H1 (cell line): Measurements from ENCODE around the gene ACP6. TPM values are rescaled to one million over a fixed set of nuclear protein-coding genes. Genes with fewer than 3 reads are reported as not detected.

Experiments used
- CTCF ChIA-PET: fragments of 300-600 bp; sonication (Branson Sonifier 250); formaldehyde crosslinking; loops from one replicate; lab custom pipeline; 2021; ENCODE audit not compliant: partially characterized antibody; lab: Charles Lee
- POLR2A ChIA-PET: fragments of 300-600 bp; sonication (Branson Sonifier 250); formaldehyde crosslinking; loops from one replicate; lab custom pipeline; 2021; ENCODE audit warnings: inconsistent platforms; ENCODE audit not compliant: partially characterized antibody; lab: Charles Lee
- DNase-seq, 2 experiments: peaks; one replicate each; pipeline versions ENCODE4 v3.0.0 to v3.0.0-alpha.2; 2010 to 2022; ENCODE audit warnings: low spot score in 2 of 2, low read depth in 1 of 2, mixed read lengths in 1 of 2
- FAIRE-seq: peaks from 2 replicates; lab custom pipeline; 2011; peaks lifted over from hg19 to GRCh38; lab: Jason Lieb, UNC
- H2AFZ ChIP-seq: 2 replicates; pipeline ENCODE4 v1.8.1; 2012; ENCODE audit warnings: low read length, inconsistent platforms
- H2AK5ac ChIP-seq: 2 replicates; pipeline ENCODE4 v1.6.1; 2013; ENCODE audit warnings: low read depth, low read length
- H2BK120ac ChIP-seq: replicated peaks from 2 replicates; pipeline ENCODE3; 2013; ENCODE audit warnings: low read depth, low read length, inconsistent platforms
- H2BK12ac ChIP-seq: 2 replicates; pipeline ENCODE4 v1.6.1; 2013; ENCODE audit warnings: low read depth, low read length
- H2BK15ac ChIP-seq: 2 replicates; pipeline ENCODE4 v1.6.1; 2013; ENCODE audit warnings: low read length
- H2BK20ac ChIP-seq: 2 replicates; pipeline ENCODE4 v1.6.1; 2013; ENCODE audit warnings: low read length
- H2BK5ac ChIP-seq: 2 replicates; pipeline ENCODE4 v1.6.1; 2013; ENCODE audit warnings: low read depth, low read length
- H3K14ac ChIP-seq: 2 replicates; pipeline ENCODE4 v1.6.1; 2013; ENCODE audit warnings: inconsistent platforms; ENCODE audit not compliant: insufficient read length
- H3K18ac ChIP-seq: 2 replicates; pipeline ENCODE4 v1.6.1; 2013; ENCODE audit warnings: low read length; ENCODE audit errors: extremely low read depth
- H3K23ac ChIP-seq: 2 replicates; pipeline ENCODE4 v1.6.1; 2013; ENCODE audit warnings: inconsistent platforms; ENCODE audit not compliant: insufficient read length
- H3K23me2 ChIP-seq: 2 replicates; pipeline ENCODE4 v1.6.1; 2013; ENCODE audit warnings: low read depth, low read length
- H3K27ac ChIP-seq: 2 replicates; pipeline ENCODE4 v1.6.1; 2011; ENCODE audit warnings: low read depth, low read length, inconsistent platforms
- H3K27me3 ChIP-seq, 4 experiments: replicated peaks in 1 of 4; 1 replicate in 1 of 4; 2 replicates in 3 of 4; pipeline versions ENCODE4 v1.6.1 to v1.8.1; 2011 to 2013; ENCODE audit warnings: low read length in 3 of 4, mild to moderate bottlenecking in 3 of 4, inconsistent platforms in 2 of 4, mixed read lengths in 2 of 4, moderate library complexity in 1 of 4; ENCODE audit not compliant: control insufficient read depth in 3 of 4, insufficient read depth in 3 of 4; ENCODE audit errors: extremely low read depth in 1 of 4
- H3K36me3 ChIP-seq, 4 experiments: 2 replicates each; pipeline versions ENCODE4 v1.6.1 to v1.8.1; 2011 to 2013; ENCODE audit warnings: mild to moderate bottlenecking in 4 of 4, low read length in 3 of 4, moderate library complexity in 2 of 4, control low read depth in 1 of 4, inconsistent platforms in 1 of 4; ENCODE audit not compliant: insufficient read depth in 4 of 4, control insufficient read depth in 2 of 4
- H3K4ac ChIP-seq: replicated peaks from 2 replicates; pipeline ENCODE3; 2013; ENCODE audit warnings: low read length, low read depth, mixed read lengths, inconsistent platforms; ENCODE audit not compliant: insufficient read length
- H3K4me1 ChIP-seq, 4 experiments: replicated peaks in 1 of 4; 1 replicate in 1 of 4; 2 replicates in 3 of 4; pipeline versions ENCODE4 v1.6.1 to v1.8.1; 2011 to 2013; ENCODE audit warnings: low read length in 3 of 4, inconsistent platforms in 2 of 4, mixed read lengths in 1 of 4; ENCODE audit not compliant: insufficient read depth in 4 of 4, control insufficient read depth in 3 of 4
- H3K4me2 ChIP-seq, 2 experiments: 2 replicates each; pipeline versions ENCODE4 v1.6.1 to v1.8.1; 2011 to 2013; ENCODE audit warnings: low read depth in 2 of 2, low read length in 2 of 2, control low read depth in 1 of 2, inconsistent platforms in 1 of 2, mild to moderate bottlenecking in 1 of 2; ENCODE audit not compliant: insufficient read depth in 1 of 2
- H3K4me3 ChIP-seq, 4 experiments: fragments of 200-600, 300-600 bp in 1 of 4; sonication (generic), shearing (Covaris generic), sonication (Bioruptor Twin) in 1 of 4; 2 replicates each; pipeline versions ENCODE4 v1.5.1 to v1.8.1; 2011 to 2016; ENCODE audit warnings: low read length in 4 of 4, low read depth in 3 of 4, control low read depth in 2 of 4, inconsistent platforms in 2 of 4, mild to moderate bottlenecking in 2 of 4, mixed read lengths in 1 of 4, moderate library complexity in 1 of 4; ENCODE audit not compliant: insufficient read depth in 2 of 4; ENCODE audit errors: extremely low read depth in 1 of 4
- H3K56ac ChIP-seq: replicated peaks from 2 replicates; pipeline ENCODE3; 2013; ENCODE audit warnings: low read depth, mild to moderate bottlenecking, mixed read lengths, low read length, inconsistent platforms; ENCODE audit not compliant: insufficient read length
- H3K79me1 ChIP-seq: 2 replicates; pipeline ENCODE4 v1.6.1; 2013; ENCODE audit warnings: low read depth, low read length, control low read depth
- H3K79me2 ChIP-seq, 2 experiments: 2 replicates each; pipeline versions ENCODE4 v1.6.1 to v1.8.1; 2012 to 2013; ENCODE audit warnings: low read length in 2 of 2, mild to moderate bottlenecking in 2 of 2, inconsistent platforms in 1 of 2; ENCODE audit not compliant: insufficient read depth in 2 of 2, control insufficient read depth in 1 of 2
- H3K9ac ChIP-seq, 4 experiments: replicated peaks in 1 of 4; 1 replicate in 1 of 4; 2 replicates in 3 of 4; pipeline versions ENCODE4 v1.6.1 to v1.8.1; 2011 to 2013; ENCODE audit warnings: low read depth in 3 of 4, low read length in 3 of 4, control low read depth in 2 of 4, mild to moderate bottlenecking in 2 of 4, moderate library complexity in 2 of 4, inconsistent platforms in 1 of 4; ENCODE audit errors: extremely low read depth in 1 of 4
- H3K9me3 ChIP-seq, 2 experiments: 2 replicates each; pipeline versions ENCODE4 v1.6.1 to v1.8.1; 2012 to 2013; ENCODE audit warnings: mild to moderate bottlenecking in 2 of 2, moderate library complexity in 2 of 2, control low read depth in 1 of 2, inconsistent platforms in 1 of 2, low read depth in 1 of 2, low read length in 1 of 2, mixed read lengths in 1 of 2; ENCODE audit not compliant: insufficient read depth in 2 of 2
- H4K20me1 ChIP-seq, 2 experiments: replicated peaks in 1 of 2; 2 replicates each; pipeline versions ENCODE3 to v1.8.1; 2011 to 2013; ENCODE audit warnings: inconsistent platforms in 2 of 2, low read length in 2 of 2, mild to moderate bottlenecking in 1 of 2; ENCODE audit not compliant: insufficient read depth in 2 of 2, control insufficient read depth in 1 of 2
- H4K5ac ChIP-seq: 2 replicates; pipeline ENCODE4 v1.6.1; 2013; ENCODE audit warnings: low read length, low read depth, mixed read lengths, inconsistent platforms; ENCODE audit not compliant: insufficient read length
- H4K8ac ChIP-seq: 2 replicates; pipeline ENCODE4 v1.8.0; 2013; ENCODE audit warnings: mild to moderate bottlenecking, moderate library complexity, low read length, inconsistent platforms; ENCODE audit not compliant: insufficient read depth; ENCODE audit errors: extremely low read depth
- H4K91ac ChIP-seq: replicated peaks from 2 replicates; pipeline ENCODE3; 2013; ENCODE audit warnings: low read length, mixed read lengths, inconsistent platforms; ENCODE audit not compliant: insufficient read length
- CEBPB ChIP-seq: IDR thresholded peaks from 2 replicates; pipeline ENCODE4 v1.6.1; 2012; ENCODE audit warnings: low read depth, low read length
- HDAC6 ChIP-seq: IDR thresholded peaks from one replicate; pipeline ENCODE4 v1.7.1; 2012; ENCODE audit warnings: low read depth, mild to moderate bottlenecking, inconsistent platforms, low read length, moderate library complexity
- RFX5 ChIP-seq: IDR thresholded peaks from 2 replicates; pipeline ENCODE4 v1.6.1; 2011; ENCODE audit warnings: low read depth, low read length, improper control_type of control experiment, borderline replicate concordance
- TAF7 ChIP-seq: optimal IDR thresholded peaks from 2 replicates; pipeline ENCODE3; 2011; ENCODE audit warnings: low read depth, mild to moderate bottlenecking, inconsistent platforms, low read length, moderate library complexity, borderline replicate concordance
- WGBS, 2 experiments: shearing (Covaris generic) in 1 of 2; methylation state at CpG; one replicate each; pipeline versions ENCODE4 v1.1.6 to v1.1.7; 2013 to 2015; ENCODE audit warnings: low lambda C conversion rate in 2 of 2, mixed read lengths in 2 of 2, inconsistent platforms in 1 of 2, low coverage in 1 of 2, missing lambda C conversion rate in 1 of 2; ENCODE audit not compliant: insufficient replicate concordance in 2 of 2, insufficient coverage in 1 of 2, insufficient read length in 1 of 2; ENCODE audit errors: extremely low coverage in 1 of 2, missing lambda C conversion rate in 1 of 2; 5-methylcytosine and 5-hydroxymethylcytosine counted together
- polyA plus RNA-seq, 7 experiments: library from polyadenylated mRNA; depleted of rRNA in 3 of 7; stranded (reverse) in 5 of 7; unstranded in 2 of 7; fragments of >200 nt in 5 of 7; fragments of 200-250 nt in 2 of 7; gene quantifications; 1 replicate in 5 of 7; 2 replicates in 1 of 7; 4 replicates in 1 of 7; pipeline versions ENCODE4 v1.2.1 to v1.2.3, GENCODE V29; 2011 to 2013; ENCODE audit warnings: missing spikeins in 2 of 7, mixed read lengths in 2 of 7
- total RNA-seq: library from RNA; stranded (reverse); fragmentation: NEBNext Ultra II Directional; extraction: Animal tissue kit (Norgen Biotek cat#: 25700); gene quantifications from 2 replicates; pipeline ENCODE4 v1.2.1, GENCODE V29; 2021
- TF ChIP-seq, protein P1 (sequence below), 3 experiments: IDR thresholded peaks; 1 replicate in 2 of 3; 2 replicates in 1 of 3; pipeline versions ENCODE4 v1.5.1 to v1.6.1; 2011; ENCODE audit warnings: low read length in 3 of 3, mild to moderate bottlenecking in 3 of 3, inconsistent platforms in 2 of 3, low read depth in 1 of 3, moderate library complexity in 1 of 3; ENCODE audit not compliant: insufficient read depth in 1 of 3; ENCODE audit errors: control extremely low read depth in 1 of 3

ACP6 gene
- total and polyA plus RNA-seq, 2 of the 8 experiments (the other 6 are each of a cell fraction or from before 2014, with no cell fraction given) = 11.4 to 17.7 TPM

DNA sequence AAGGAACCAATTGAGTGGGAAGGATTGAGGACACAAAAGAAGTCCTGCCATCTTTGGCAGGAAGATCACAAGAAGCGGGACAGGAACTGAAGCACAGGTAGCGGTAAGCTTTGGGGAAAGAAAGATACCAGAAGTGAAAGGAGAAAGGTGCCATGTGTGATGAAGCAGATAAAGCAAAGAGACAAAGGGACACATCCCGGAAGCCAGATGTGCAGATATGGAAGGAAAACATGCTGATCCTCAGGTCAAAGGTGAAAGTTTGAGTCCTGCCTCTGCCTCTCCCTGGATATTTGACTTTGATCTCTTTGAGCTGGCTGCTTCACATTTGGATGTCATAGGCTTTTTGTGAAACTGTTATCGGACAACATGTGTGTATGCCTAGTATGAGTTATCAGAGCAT lies 34.0 kb downstream of the ACP6 start:
- Histone ChIP-seq H3K4me3 (no peak overlapping the region), H3K9me3 (no peaks in the 10 kb centered on the region), H4K5ac (no peak overlapping the region), H2BK15ac (no peak overlapping the region), H2AK5ac (no peak overlapping the region), H3K4me2 (no peak overlapping the region), H3K27ac (no peak overlapping the region), H4K20me1 (no peaks in the 10 kb centered on the region), H3K4me1 (no peaks in the 10 kb centered on the region), H4K8ac (no peak overlapping the region), H3K23ac (no peak overlapping the region), H3K79me1 (peaks cover 2% of the 10 kb centered on the region; the same call in 1 of the 2 replicates), H2BK120ac (no peak overlapping the region), H3K27me3 (no peaks in the 10 kb centered on the region), H2BK20ac (no peak overlapping the region), H3K36me3 (no peaks in the 10 kb centered on the region), H3K9ac (no peak overlapping the region), H3K18ac (no peak overlapping the region), H3K4ac (no peak overlapping the region), H3K14ac (no peak overlapping the region), H3K79me2 (no peaks in the 10 kb centered on the region), H2AFZ (no peak overlapping the region), H4K91ac (no peak overlapping the region), H3K56ac (no peak overlapping the region), H3K23me2 (no peaks in the 10 kb centered on the region), H2BK12ac (no peak overlapping the region), H2BK5ac (no peak overlapping the region)
- DNase-seq = no peak
- 97% methylated on average over 4 of the region's 4 CpGs; no CpG with 5 or more reads in 1 of the 2 experiments for WGBS, 2 experiments
- no peak for FAIRE-seq
- POLR2A ChIA-PET = no interaction called here
- CTCF ChIA-PET = interaction anchor here (1.0 to 7.4 kb wide), 7 partner anchors 9 to 254 kb away, joined by 3 to 48 read pairs (median 9); no protein-coding TSS in a partner anchor
- TF ChIP-seq RFX5 (no peak), CEBPB (no peak), TAF7 (no peak), HDAC6 (no peak)
- TF ChIP-seq, protein P1, sequence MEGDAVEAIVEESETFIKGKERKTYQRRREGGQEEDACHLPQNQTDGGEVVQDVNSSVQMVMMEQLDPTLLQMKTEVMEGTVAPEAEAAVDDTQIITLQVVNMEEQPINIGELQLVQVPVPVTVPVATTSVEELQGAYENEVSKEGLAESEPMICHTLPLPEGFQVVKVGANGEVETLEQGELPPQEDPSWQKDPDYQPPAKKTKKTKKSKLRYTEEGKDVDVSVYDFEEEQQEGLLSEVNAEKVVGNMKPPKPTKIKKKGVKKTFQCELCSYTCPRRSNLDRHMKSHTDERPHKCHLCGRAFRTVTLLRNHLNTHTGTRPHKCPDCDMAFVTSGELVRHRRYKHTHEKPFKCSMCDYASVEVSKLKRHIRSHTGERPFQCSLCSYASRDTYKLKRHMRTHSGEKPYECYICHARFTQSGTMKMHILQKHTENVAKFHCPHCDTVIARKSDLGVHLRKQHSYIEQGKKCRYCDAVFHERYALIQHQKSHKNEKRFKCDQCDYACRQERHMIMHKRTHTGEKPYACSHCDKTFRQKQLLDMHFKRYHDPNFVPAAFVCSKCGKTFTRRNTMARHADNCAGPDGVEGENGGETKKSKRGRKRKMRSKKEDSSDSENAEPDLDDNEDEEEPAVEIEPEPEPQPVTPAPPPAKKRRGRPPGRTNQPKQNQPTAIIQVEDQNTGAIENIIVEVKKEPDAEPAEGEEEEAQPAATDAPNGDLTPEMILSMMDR (IDR thresholded peaks at IDR 0.05; ENCODE audit: control extremely low read depth in 1 of 3, insufficient read depth in 1 of 3, low read depth in 1 of 3, low read length in 3 of 3) = no peak
